Measurements from ENCODE around the gene KLHL21. TPM values are rescaled to one million over a fixed set of nuclear protein-coding genes. Genes with fewer than 3 reads are reported as not detected.
A peak's percentile ranks its signal among the peaks of the same experiment; 100 is the strongest.

KLHL21 gene
- total and polyA plus RNA-seq, 10 of the 15 experiments (the other 5 are each of a cell fraction or from before 2014, with no cell fraction given), result 0.76 to 12.2 (median 5.2) TPM

- WGBS (ENCODE audit: insufficient coverage, insufficient replicate concordance, low lambda C conversion rate, missing lambda C conversion rate), result under 1% methylated on average over 56 of the region's 84 CpGs
- peak within 1 kb of the TSS; percentile 98 for H3K4me2 ChIP-seq (ENCODE audit: control insufficient read depth, insufficient read depth)
- H3K79me2 ChIP-seq (ENCODE audit: control insufficient read depth, insufficient read depth, low read length), result peaks cover 22% of the 10 kb centered on the region
- H4K20me1 ChIP-seq (ENCODE audit: control insufficient read depth, insufficient read depth), result no peaks in the 10 kb centered on the region
- H3K4me1 ChIP-seq (ENCODE audit: control insufficient read depth, insufficient read depth, low read length), result no peaks in the 10 kb centered on the region
- peak within 1 kb of the TSS; percentile 51 for H3K27ac ChIP-seq (ENCODE audit: control insufficient read depth, insufficient read depth)
- POLR2A ChIA-PET, result interaction anchor here (0.6 to 1.0 kb wide), 4 partner anchors 12 to 107 kb away, joined by 3 to 6 read pairs (median 4); partner anchors contain the start of gene NOL9
- no peaks in the 10 kb centered on the region for H3K27me3 ChIP-seq (replicated peaks in 1 of 2; ENCODE audit: control insufficient read depth in 2 of 2, insufficient read depth in 2 of 2, low read length in 1 of 2)
- peak within 1 kb of the TSS; percentile 75 for H3K9ac ChIP-seq (ENCODE audit: control insufficient read depth, insufficient read depth, low read length)
- SMC1A ChIA-PET (ENCODE audit: uncharacterized antibody, unreplicated experiment), result interaction anchor here (0.9 kb wide), 1 partner anchor 11 kb away, joined by 3 read pairs; the partner anchor contains the start of gene THAP3
- BruUV-seq (replicated peaks), result no TSS peak
- in situ Hi-C loops (cut with MboI), result no loop called here
- CTCF ChIA-PET, result no interaction called here
- DNase-seq (ENCODE audit: low read depth, low spot score) (peak; percentile 92), FAIRE-seq (peak; percentile 13), ATAC-seq (peak; percentile 96)
- peak within 1 kb of the TSS; percentile 88 for H2AFZ ChIP-seq (ENCODE audit: control insufficient read depth, low read depth, low read length)
- RAD21 ChIA-PET (ENCODE audit: unreplicated experiment), result interaction anchor here (0.7 kb wide), 1 partner anchor 31 kb away, joined by 3 read pairs; no protein-coding TSS in a partner anchor
- peak within 1 kb of the TSS; percentile 98 for H3K4me3 ChIP-seq
- no peaks in the 10 kb centered on the region for H3K9me3 ChIP-seq (replicated peaks; ENCODE audit: control insufficient read depth, insufficient read depth, low read length)
- peaks cover 0 to 2% of the 10 kb centered on the region in 2 experiments; a peak in 3 of 4 replicates for H3K36me3 ChIP-seq (ENCODE audit: control insufficient read depth in 2 of 2, insufficient read depth in 2 of 2, low read length in 1 of 2)
- intact Hi-C loops (cut with micrococcal nuclease; ENCODE audit: unreplicated experiment), result loop anchor here (1.0 to 10.0 kb wide), 3 partner anchors 11 to 171 kb away; partner anchors contain the start of genes CAMTA1, KLHL21 and NOL9
- TF ChIP-seq ZBTB4 (CRISPR knock-in tag; IDR thresholded peaks at IDR 0.05), result no peak
- no peak for TF ChIP-seq CHD1 (IDR thresholded peaks at IDR 0.05; ENCODE audit: low read depth, low read length)
- TF ChIP-seq, protein P1, sequence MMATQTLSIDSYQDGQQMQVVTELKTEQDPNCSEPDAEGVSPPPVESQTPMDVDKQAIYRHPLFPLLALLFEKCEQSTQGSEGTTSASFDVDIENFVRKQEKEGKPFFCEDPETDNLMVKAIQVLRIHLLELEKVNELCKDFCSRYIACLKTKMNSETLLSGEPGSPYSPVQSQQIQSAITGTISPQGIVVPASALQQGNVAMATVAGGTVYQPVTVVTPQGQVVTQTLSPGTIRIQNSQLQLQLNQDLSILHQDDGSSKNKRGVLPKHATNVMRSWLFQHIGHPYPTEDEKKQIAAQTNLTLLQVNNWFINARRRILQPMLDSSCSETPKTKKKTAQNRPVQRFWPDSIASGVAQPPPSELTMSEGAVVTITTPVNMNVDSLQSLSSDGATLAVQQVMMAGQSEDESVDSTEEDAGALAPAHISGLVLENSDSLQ (IDR thresholded peaks at IDR 0.05), result peak; percentile 10; the same call in 1 of the 2 replicates
- 0 out of 2 replicates have a peak, but pooled peaks have one; percentile 21 for TF ChIP-seq DPF2 (IDR thresholded peaks at IDR 0.05)
- TF ChIP-seq IKZF1 (conservative IDR thresholded peaks at IDR 0.05), result peak; percentile 99
- TF ChIP-seq SIN3A (IDR thresholded peaks at IDR 0.05; ENCODE audit: low read depth, low read length), result peak; percentile 23; the same call in 1 of the 2 replicates
- peak; percentile 32 for TF ChIP-seq MXI1 (IDR thresholded peaks at IDR 0.05; ENCODE audit: low read depth, low read length)
- peak; percentile 78 for TF ChIP-seq CREB1 (IDR thresholded peaks at IDR 0.05; ENCODE audit: low read depth)
- no peak for TF ChIP-seq ZNF217 (IDR thresholded peaks at IDR 0.05)
- TF ChIP-seq KLF5 (IDR thresholded peaks at IDR 0.05; ENCODE audit: partially characterized antibody), result no peak
- TF ChIP-seq POLR2A (IDR thresholded peaks at IDR 0.05; ENCODE audit: low read depth, low read length), result peak; percentile 71
- peak; percentile 78 for TF ChIP-seq NR2C1 (IDR thresholded peaks at IDR 0.05)
- TF ChIP-seq STAT1 (conservative IDR thresholded peaks at IDR 0.05), result no peak
- TF ChIP-seq CEBPB (IDR thresholded peaks at IDR 0.05; ENCODE audit: borderline replicate concordance in 1 of 2, low read depth in 2 of 2, low read length in 2 of 2), result no peak
- TF ChIP-seq BCL11A (IDR thresholded peaks at IDR 0.05; ENCODE audit: low read depth, low read length), result no peak
- TF ChIP-seq ZNF622 (IDR thresholded peaks at IDR 0.05), result no peak
- TF ChIP-seq CBFB (IDR thresholded peaks at IDR 0.05; ENCODE audit: low read depth), result 0 out of 2 replicates have a peak, but pooled peaks have one; percentile 36
- peak; percentile 41 for TF ChIP-seq MYC (IDR thresholded peaks at IDR 0.05; ENCODE audit: insufficient read depth, insufficient read length, insufficient replicate concordance, low read length, severe bottlenecking)
- TF ChIP-seq SMARCA5 (IDR thresholded peaks at IDR 0.05), result 0 out of 2 replicates have a peak, but pooled peaks have one; percentile 26
- peak in 1 of 2 experiments; percentile 96; a peak in 2 of 3 replicates for TF ChIP-seq EGR1 (IDR thresholded peaks at IDR 0.05; ENCODE audit: borderline replicate concordance in 1 of 2, low read depth in 2 of 2, low read length in 2 of 2)
- TF ChIP-seq HDAC2 (IDR thresholded peaks at IDR 0.05), result no peak
- TF ChIP-seq RELA (IDR thresholded peaks at IDR 0.05; ENCODE audit: borderline replicate concordance, partially characterized antibody), result peak; percentile 27
Observed at GRCh38 chr1:6613361-6614018, 10.8 kb upstream of the KLHL21 start, which contains the start of gene PHF13. PHF13 (plus strand) TSS chr1:6613731; CDS start chr1:6614067, 336 bp downstream.

All from GM12878 (cell line).